Measurements from ENCODE around the gene FAM107B.

DNA sequence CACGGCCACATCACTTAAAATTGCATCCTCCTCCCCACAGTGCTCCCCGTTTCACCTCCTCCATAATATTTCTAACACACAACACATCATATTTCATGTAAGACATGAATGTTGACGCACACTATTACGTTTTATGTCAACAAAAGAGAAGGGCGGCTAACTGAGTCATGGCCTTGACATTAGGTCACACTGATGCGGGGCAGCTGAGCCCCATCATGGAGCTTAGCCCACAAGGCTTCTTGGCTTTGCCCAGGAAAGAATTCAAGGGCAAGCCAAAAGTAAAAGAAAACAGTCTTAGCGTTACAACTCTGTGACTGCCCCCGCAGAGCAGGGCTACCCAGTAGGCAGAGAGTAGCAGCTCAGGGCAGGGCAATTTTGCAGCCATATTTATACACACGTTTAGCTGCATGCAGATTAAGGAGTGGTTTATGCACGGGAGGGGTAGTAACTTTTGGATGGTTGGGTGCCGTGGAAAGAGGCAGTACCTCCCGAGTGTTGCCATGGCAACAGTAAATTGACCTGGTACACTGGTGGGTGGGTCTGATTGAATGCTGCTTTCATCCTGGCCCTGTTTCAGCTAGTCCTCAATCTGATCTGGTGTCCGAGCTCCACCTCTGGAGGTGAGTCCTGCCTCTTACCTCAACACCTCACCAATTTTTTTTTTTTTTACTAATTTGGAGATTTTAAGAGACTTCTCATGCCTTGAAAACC is 287.8 kb downstream of the FAM107B start:
- TF ChIP-seq, protein P1, sequence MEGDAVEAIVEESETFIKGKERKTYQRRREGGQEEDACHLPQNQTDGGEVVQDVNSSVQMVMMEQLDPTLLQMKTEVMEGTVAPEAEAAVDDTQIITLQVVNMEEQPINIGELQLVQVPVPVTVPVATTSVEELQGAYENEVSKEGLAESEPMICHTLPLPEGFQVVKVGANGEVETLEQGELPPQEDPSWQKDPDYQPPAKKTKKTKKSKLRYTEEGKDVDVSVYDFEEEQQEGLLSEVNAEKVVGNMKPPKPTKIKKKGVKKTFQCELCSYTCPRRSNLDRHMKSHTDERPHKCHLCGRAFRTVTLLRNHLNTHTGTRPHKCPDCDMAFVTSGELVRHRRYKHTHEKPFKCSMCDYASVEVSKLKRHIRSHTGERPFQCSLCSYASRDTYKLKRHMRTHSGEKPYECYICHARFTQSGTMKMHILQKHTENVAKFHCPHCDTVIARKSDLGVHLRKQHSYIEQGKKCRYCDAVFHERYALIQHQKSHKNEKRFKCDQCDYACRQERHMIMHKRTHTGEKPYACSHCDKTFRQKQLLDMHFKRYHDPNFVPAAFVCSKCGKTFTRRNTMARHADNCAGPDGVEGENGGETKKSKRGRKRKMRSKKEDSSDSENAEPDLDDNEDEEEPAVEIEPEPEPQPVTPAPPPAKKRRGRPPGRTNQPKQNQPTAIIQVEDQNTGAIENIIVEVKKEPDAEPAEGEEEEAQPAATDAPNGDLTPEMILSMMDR (IDR thresholded peaks at IDR 0.05) = no peak
- no peak for TF ChIP-seq POLR2A (IDR thresholded peaks at IDR 0.05)

Data from adrenal gland (tissue), 5 donors.